NCI-H345 (cell line): ENCODE data around the gene CEACAM5.

Experiments used
- DNase-seq: peaks from one replicate; lab custom pipeline; 2025; lab: John Stamatoyannopoulos, UW

The CEACAM5 gene

GRCh38 chr19:41708481-41708880 lies at the start of gene CEACAM5:
Gene CEACAM5, plus strand, starts transcription at chr19:41708626. Its CDS starts 106 bp downstream, at chr19:41708732.
- DNase-seq, result no peak

- DNase-seq, result no peak
These were observed 42.4 kb upstream of the CEACAM5 start for GRCh38 chr19:41666075-41666474.

GRCh38 chr19:41668315-41668714 lies 40.1 kb upstream of the CEACAM5 start:
- no peak for DNase-seq

GRCh38 chr19:41670755-41671154 lies 37.7 kb upstream of the CEACAM5 start:
- DNase-seq, result no peak

GRCh38 chr19:41671486-41671885 lies 36.9 kb upstream of the CEACAM5 start:
- DNase-seq, result no peak

GRCh38 chr19:41682437-41682836 lies 26.0 kb upstream of the CEACAM5 start:
- DNase-seq, result no peak

GRCh38 chr19:41687419-41687818 lies 21.0 kb upstream of the CEACAM5 start:
- no peak for DNase-seq

GRCh38 chr19:41688098-41688497 lies 20.3 kb upstream of the CEACAM5 start, which contains the start of gene CEACAM7:
Gene CEACAM7, minus strand, starts transcription at chr19:41688270. Its CDS starts 105 bp downstream, at chr19:41688165.
- no peak for DNase-seq

GRCh38 chr19:41688687-41689086 lies 19.7 kb upstream of the CEACAM5 start:
- DNase-seq, result no peak

GRCh38 chr19:41689993-41690800 lies 18.2 kb upstream of the CEACAM5 start:
- no peak for DNase-seq

- no peak for DNase-seq
These were observed 17.7 kb upstream of the CEACAM5 start for GRCh38 chr19:41690801-41691065.

- DNase-seq, result peak; percentile 21
These were observed 17.0 kb upstream of the CEACAM5 start for GRCh38 chr19:41691268-41691970.

GRCh38 chr19:41694196-41694595 lies 14.2 kb upstream of the CEACAM5 start:
- no peak for DNase-seq

GRCh38 chr19:41694831-41695635 lies 13.4 kb upstream of the CEACAM5 start:
- DNase-seq, result no peak

GRCh38 chr19:41695745-41696144 lies 12.7 kb upstream of the CEACAM5 start:
- DNase-seq, result no peak

GRCh38 chr19:41696402-41697197 lies 11.8 kb upstream of the CEACAM5 start:
- no peak for DNase-seq

- DNase-seq, result no peak
These were observed 11.1 kb upstream of the CEACAM5 start for GRCh38 chr19:41697198-41697855.

GRCh38 chr19:41698746-41699230 lies 9.6 kb upstream of the CEACAM5 start:
- no peak for DNase-seq

- DNase-seq, result no peak
These were observed 9.0 kb upstream of the CEACAM5 start for GRCh38 chr19:41699231-41699967.

- no peak for DNase-seq
These were observed 8.5 kb upstream of the CEACAM5 start for GRCh38 chr19:41699968-41700323.
